ENCODE results near the gene DCLK1.

The DCLK1 gene

DNA sequence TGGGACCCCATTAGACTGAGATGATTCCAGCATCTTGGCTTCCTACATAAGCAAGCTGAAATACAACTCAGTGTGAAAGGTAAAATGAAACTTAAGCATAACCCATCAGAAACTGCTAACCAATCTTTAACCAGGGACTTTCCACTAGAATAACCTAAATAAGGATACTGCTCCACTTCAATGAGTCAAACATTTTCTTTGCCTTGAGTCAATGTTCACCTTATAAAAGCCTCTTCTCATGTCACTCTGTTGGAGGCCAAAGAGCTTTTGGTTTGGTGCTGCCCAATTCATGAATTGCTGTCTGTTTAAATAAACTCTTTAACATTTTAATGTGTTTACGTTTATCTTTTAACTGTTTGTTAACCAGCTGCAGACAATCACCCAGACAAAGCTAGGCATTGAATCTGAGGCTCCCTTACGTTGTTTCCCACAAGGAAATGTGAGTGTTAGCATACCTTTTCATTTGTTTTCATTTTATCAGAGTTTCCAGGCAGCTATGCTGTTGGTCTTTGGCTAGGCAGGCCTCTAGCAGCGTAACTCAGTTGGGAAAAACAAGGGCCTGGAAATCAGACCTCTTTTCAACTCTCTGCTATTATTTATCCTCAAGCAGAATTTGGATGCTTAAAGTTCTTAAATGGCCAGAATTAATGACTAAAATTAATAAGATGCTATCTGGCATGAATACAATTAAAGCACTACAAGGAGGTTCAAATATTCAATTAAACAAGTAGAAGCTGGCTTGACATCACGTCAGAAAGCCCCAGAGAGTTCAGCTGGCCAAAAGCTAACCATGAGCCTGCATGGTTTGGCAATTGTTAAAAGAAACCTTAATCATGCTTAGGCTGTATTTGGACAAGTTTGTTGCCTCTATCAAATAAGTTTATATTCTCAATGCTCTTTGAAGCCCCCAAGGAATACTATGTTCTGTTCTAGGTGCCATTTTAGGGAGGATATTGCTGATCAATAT lies 200.2 kb downstream of the DCLK1 start:
- no peak for DNase-seq

DNA sequence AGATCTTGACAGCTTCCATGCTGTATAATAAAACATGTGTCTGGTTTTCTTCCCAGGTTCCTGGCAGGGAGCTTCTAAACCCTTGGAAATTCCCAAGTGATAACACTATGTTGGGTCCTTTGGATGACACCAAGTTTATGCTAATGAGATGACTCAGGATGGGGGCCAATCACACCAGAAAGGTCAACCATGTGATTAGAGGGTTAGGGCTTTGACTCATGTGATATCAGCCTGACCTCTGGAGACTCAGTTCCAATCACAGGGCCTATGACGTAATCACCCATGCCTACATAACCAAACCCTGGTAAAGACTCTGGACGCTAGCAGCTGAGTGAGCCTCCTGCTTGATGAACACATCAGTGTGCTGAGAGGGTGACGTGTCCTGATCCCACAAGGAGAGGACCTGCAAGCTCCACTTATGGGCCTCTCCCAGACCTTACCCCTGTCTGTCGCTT lies 203.6 kb downstream of the DCLK1 start:
- no peak for DNase-seq

DNA sequence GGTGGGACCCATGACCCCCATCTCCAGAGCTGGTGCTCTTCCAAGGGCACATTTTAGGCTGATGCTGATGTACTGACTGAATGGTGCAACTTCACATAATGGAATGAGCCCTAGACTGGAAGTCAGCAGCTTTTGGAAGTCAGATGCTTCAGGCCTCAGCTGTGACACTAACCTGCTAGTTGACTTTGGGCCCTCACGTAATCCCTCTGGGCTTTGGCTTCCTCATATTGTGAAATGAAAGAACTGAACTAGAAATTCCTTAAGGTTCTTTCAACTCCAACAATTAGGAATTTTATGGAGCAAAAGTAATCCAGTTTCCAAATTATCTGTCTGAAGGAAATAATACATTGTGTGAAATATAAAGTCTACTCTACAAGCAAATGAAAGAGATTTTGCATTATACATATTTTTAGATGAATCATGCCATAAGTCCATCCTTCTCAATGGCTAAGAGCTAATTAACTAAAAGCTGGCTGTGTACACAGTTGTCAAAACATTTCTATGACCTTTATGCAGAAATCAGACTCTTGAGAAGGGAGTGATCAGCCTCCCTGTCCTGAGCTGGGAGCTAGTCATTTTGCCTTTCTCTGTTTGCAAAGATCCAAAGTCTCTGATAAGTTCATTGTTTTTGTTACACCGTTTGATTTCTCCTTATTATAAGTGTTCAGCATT lies 204.2 kb downstream of the DCLK1 start:
- DNase-seq = no peak

DNA sequence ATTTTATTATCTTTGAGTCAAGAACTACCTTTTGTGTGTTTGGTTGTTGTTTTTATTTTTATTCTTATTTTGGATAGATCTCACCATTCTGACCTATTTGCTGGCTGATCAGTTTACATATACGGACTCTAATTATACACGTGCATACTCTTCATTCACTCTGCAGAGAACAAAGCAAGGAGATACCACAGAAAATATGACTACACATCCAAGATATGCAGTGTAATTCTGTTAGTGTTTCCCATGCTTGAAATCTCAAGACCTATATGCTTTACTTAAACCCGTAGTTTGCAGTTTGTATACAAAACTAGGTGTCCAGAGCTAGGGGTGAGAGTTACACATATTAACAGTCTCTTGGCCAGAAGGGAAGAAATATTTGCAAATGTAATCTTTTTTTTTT lies 205.5 kb downstream of the DCLK1 start:
- DNase-seq = no peak

DNA sequence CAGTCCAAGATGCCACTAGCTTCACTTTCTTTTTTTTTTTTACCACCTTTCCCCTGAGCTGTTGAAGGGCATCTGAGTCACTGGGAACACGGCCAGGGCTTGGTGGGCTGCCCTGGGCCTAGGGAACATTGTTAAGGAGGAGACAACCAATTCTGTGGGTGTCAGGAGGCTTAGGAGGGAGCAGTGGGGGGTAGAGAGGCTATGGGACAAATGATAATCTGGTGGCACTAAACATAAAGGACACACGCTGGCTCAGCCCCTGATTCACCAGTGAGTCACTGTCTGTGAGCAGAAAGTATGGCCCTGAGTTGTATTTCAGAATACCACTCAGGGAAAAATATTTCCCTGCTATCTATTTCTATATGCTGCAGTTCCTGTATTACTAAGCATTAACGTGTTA lies 207.8 kb downstream of the DCLK1 start:
- peak; percentile 46 for DNase-seq

DNA sequence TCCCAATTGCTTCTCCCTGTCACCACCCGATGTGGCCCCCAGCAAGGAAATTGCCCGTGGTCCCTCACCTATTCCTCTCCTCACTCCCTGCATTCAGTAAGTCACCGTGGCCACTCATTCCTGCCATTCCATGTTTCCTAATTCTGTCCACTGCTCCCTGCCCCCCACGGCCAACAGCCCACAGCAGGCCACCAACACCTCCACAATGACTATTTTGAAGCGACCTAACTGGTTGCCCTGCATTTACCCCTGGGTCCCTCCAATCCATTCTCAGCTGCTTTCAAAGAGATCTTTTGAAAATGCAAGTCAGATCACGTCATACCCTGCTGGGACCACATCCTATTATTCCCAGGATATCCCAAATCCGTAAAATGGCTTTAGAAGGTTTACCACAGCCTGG lies 210.4 kb downstream of the DCLK1 start:
- DNase-seq = no peak

DNA sequence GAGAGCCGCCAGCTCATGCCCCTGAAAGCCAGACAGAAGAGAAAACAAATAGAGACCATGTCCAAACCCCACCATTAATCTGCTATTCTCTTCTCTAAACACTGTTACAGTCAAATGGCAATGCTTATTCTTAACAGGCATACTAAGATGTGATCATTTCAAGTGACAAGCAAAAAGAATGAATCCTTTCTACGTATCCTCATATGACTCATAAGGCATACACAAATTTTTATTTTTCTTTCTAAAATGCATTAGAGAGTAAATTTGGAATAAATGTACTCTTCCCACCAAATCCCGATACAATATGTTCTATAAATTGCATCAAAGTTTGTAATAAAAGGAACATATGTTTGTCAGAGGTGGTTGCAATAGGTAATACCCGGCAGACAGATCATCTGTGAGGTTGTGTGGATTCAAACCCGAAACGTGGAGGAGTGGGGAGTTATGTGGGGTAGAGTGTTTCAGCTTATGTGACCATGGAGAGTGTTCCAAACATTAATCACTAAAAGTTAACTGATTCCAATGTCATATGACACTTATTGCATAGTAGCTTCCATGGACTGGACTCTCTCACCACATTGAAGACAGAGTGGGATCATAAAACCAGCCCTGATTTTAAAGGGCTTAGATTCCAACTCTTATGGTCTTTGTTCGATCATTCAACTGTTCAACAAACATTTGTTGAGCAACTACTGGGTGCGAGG lies 213.1 kb downstream of the DCLK1 start:
- DNase-seq = no peak

DNA sequence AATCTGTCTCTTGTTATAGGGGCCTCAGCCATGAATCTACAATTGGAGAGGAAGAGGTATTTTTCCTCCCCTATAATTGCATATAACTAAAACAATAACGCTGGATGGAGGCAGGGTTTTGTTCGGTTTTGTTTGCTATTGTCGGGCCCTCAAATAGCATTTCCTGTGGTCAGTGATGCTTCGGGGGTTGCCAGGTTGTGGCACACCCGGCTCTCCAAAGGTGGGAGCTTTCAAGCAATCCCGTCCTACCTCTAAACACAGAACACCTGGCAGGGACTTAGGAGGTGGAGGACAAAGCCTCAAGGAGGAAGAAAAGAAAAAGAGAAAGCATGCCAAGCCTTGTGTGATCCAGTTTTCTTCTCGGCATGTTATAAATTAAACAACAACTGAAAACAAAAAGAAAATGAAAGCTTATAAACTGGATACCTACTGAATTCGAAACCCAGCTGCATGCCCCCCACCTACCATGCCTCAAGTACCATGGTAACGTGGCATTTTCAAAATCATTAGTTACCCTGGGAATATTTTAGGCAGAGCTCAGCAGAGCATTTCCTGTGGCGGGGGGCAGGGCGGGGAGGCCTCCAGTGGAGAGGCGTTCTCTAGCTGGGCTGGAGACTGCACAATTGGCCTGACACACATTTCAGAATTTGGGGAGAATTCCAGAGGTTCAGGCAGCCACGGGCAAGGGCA lies 213.8 kb downstream of the DCLK1 start:
- DNase-seq = no peak

DNA sequence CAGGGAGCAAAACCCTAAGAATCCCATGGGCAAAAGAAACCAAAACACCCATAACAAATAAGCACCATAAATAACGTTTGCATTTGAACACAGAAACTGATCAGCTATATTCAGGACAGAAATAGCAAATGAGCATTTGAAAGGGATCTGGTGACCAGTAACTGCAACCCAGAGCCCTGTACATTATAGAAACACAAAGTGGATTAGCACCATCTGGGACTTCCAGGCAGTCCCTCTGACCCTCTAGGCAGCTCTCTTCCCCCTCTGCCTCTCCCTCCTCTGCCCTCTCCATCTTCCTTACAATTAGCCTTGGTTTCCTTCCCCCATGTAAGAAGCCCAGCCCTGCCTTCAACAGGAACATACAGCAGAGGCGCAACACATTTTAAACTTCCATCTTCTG lies 215.0 kb downstream of the DCLK1 start:
- DNase-seq = no peak

DNA sequence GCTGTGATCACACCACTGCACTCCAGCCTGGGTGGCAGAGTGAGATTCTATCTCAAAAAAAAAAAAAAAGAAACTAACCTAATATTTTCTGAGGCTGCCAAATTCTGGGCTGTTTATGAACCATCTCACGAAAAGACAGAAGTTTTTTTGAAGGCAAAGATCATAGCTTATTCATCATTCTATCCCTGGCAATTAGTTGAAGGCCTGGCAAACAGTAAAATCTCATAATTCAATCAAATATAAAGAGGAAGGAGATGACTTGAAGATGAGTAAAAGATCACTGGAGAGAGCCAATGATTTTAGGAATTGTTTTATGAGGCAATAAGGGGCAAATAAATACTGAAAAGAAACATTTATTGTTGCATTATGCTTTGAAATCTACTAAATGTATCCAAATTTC lies 216.5 kb downstream of the DCLK1 start:
- DNase-seq = no peak

DNA sequence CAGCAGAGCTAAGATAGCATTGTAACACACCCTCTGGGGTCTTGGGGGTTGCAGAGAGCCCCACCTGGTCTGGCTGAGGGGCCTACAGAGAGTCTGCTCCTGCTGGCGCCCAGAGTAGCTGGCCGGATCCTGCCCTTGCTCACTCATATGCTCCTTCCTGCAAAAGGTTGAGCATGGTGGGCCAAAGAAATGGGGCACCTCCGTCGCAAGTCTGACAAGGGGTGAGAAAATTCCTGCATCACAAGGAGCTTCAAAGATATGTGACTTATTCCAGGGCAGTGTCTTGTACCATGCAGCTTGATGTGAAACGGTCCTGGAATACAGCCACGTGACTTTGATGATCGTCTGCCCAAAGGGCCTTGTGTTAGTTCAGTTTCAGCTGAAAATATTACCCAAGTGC lies 218.3 kb downstream of the DCLK1 start:
- no peak for DNase-seq

DNA sequence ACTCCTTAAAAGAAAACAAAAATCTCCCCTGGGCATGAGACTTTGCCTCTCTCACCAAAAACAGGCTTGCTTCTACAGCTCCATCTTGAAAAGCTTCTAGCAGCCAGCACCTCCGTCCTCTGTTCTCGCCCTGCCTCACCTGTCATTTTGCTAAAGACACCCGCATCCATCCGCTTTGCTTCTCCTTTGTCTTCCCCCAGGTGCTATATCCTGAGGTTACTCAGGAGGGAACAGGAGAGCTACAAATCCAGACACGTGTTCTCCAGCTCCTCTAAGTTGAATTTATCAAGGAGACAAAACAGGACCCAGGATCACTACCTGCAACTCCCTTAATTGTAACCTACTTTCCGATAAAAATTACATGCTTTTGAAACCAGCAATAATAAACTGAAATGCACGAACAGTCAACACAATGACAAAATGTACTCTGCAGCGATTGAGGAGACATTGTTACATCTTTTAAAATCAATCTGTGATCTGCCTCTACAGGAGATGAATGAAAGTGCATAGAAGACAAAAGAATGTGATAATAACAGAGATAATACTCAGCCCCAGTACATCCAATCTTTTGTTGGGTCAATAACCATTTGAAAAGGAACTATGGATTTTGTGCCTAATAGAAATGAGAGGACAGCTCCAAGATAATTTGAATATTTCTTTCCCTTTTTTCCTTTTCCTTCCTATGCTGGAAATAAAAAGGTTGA lies 221.2 kb downstream of the DCLK1 start:
- no peak for DNase-seq

DNA sequence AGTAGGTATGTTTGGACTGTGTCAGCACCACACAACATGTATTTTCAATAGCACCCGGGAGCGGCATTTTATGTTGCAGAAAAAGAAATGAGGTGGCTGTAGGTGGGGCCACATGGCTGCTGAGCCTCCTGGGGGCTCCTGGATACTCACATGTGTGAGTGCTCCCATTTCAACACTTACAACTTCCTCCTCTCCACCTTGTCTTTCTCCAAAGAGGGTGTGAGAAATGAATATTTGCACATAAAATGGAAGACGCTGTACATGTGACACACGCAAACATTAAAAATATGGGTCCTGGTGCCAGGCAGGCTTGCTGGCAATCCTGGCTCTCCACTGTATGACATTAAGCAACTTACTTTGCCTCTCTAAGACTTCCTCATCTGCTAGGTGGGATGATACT lies 222.1 kb downstream of the DCLK1 start:
- no peak for DNase-seq

DNA sequence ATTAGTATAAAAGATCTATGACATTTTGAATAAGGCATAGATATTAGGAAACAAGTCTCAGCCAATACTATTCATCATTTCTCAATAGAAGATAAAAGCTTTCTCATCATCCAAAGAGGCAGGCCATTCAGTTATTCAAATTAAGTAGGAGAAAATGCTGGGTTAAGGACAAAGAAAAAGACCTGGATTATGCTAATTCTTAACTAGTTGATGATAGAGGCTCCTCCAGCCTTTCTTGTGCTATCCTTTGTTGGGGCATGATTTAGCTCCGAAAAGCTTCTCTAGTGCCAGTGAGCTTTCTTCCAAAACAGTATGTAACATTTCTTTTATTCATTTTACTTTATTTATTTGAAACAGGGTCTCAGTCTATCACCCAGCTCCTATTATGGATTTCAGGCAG lies 223.0 kb downstream of the DCLK1 start:
- DNase-seq = no peak

DNA sequence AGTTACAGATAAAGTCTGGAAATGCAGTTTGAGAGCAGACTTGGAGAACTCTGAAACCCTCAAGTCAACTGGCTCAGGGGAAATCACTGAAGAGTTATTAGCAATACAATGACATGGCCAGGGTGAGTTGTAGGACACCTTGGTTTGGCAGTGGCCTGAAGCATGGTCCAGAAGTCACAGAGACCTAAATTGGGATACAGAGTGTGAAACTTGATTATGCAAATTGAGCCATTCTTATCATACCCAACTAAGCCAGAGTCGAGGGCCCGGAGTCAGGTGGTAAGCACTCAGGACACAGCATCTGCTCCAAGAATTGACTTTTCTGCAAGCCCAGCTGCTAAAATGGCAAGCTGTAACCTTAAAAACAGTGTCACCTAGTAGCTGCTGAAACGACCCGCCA lies 224.5 kb downstream of the DCLK1 start:
- no peak for DNase-seq

DNA sequence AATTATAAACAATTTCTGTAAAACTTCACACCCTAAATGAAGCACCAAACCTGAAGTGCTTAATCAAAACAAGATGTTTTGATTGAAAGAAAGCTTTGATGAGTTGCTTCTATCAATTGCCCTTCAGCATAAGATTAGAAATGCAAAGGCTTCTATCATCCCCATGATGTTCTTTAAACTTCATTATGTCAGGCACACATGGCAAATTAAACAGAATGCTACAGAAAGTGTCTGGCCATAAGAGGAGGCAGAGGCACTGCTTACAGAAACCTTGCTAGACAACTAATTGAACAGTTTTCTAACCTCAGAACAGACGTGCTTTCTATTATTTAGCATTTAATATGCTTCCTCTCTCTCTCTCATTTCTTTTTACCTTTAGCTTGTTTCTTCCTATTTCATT lies 228.1 kb downstream of the DCLK1 start:
- DNase-seq = no peak

DNA sequence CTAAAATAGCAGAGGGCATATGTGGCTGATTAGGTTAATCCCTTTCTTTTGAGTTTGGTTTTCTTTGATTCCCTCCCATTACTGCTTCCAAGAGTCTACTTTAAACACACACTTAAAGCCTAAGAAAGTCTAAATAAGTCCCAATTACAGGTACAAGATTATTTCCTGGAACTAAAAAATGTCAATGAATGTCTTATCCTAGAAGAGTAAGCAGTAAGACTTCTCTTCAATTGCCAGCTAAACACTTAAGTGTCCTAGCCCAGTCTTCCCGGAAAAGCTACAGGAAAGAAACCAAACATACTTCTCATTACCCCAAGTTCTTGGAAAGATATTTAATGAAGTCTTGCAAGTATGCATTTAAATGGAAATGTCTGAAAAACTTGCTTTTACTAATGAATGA lies 233.1 kb downstream of the DCLK1 start:
- DNase-seq = no peak

DNA sequence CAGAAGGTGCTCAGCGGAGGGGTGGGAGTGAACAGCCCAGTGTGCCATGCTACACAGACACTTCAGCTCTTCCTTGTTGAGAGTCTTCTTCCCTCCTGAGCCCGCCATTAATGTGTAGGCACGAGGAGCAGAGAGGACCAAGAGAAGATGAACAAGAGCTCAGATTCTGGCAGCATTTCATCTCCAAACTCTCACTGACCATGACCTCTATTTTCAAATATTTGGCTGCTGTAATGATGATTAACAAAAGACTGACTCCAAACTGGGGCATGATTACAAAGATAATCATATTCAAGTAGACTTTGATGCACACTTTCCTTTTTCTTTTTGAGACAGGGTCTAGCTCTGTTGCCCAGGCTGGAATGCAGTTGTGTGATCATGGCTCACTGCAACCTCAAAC lies 236.5 kb downstream of the DCLK1 start:
- DNase-seq = no peak

DNA sequence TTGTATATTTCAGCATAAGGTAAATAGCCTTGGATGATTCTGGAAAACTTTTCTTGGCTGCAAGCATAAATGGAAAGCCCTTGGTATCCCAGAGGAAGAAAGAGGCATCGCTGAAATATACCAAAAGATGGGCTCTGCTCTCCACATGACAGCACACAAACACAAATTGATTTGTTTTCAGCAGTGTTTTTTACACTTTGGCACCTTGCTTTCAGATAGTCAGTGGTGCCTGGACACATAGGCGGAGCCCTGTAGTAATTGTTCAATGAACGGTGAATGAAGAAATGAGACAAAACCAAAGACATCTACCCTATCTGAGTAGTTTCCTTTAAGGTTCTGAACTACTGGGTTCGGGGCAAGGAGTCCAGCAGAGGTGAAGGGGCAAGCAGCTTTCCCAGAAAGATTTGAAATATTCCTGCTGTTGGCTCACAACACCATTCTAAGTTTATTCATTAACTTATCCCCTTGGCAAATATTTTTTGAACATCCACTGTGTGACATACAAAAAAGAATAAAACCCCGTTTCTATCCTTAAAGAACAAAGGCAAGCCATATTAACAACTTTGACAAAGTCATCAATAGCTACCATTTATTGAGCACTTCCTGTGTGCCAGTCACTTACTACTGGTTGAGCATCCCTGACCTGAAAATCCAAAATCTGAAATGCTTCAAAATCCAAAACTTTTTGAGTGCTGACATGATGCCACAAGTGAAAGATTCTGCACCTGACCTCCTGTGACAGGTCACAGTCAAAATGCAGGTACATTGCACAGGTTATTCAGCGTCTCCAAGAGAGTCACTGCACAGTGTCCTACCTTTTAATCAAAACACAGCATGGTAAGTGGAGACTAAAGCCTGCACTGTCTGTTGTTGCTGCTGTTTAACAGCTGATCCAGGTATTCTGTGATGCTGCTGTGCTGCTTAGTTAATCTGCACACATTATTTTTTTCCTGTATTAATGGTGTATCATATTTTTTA lies 238.1 kb downstream of the DCLK1 start:
- no peak for DNase-seq

DNA sequence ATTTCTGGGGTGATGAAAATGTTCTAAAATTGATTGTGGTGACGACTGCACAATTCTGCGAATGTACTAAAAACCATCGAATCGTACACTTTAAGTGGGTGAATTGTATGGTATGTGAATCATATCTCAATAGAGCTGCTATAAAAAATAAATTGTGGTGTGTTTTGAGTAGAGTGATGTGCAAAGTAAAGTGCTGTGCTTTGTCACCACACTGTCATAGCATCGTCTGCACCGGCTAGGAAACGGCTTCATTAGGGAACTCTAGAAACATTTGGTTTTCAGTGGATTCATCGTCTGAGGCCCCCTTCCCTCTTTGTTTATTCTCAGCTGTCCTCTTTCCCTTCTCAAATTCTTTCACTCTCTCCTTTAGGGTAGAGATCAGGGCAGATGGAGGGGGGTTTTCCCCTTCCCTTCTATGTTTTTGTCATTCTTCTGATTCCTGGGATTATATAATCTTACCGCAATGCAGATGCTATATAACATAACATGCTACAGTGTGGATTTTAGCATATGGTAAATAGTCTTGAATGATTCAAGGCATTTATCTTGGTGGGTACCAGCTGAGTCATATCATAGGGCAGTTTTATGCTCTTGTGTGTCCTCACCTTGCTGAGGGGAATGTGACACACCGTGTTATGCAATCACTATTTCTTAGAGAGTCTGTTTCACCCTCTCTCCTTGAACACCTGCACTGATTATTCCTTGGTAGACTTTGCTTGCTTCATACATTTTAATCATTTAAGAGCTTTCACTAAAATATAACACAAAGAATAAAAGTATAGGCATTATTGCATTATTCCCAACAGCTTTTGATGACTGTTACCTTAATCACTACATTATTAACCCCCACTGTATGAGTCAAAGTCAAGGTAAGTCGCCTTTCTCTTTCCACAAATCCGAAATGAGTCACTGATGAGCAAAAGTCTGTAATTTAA lies 239.4 kb downstream of the DCLK1 start:
- no peak for DNase-seq

Data from 8988T (cell line).